Peyer's patch (tissue), 4 donors: ENCODE data around the gene PPM1E.

Source experiments
- POLR2A ChIP-seq, 2 donors: fragments of 450-650 bp; IDR thresholded peaks; one replicate each; pipeline ENCODE4 v1.5.1; 2017; ENCODE audit warnings: antibody characterized with exemption in 2 of 2, mild to moderate bottlenecking in 2 of 2, moderate library complexity in 2 of 2
- TF ChIP-seq, protein P1 (sequence below), 6 experiments: fragments of 450-650 bp in 4 of 6; fragments of 200-600 bp in 2 of 6; sonication (generic) in 1 of 6; IDR thresholded peaks; one replicate each; pipeline ENCODE4 v1.5.1; 2017 to 2019; ENCODE audit warnings: antibody characterized with exemption in 6 of 6, mild to moderate bottlenecking in 3 of 6, moderate library complexity in 1 of 6

DNA sequence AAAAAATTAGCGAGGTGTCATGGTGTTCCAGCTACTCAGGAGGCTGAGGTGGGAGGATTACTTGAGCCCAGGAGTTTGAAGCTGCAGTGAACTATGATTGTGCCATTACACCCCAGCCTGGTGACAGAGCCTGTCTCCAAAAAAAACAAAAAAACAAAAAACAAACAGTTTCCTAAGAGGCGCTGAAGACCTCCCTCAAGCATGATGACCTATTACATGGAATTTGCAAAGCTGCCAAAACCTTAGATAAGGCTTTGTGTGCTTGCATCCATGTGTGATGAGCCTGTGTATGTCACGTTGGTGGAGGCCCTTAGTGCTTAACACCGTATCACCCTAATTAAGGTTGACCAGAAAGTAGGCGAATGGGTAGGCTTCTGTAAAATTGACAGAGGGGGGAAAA, 143.5 kb downstream of the PPM1E start:
- TF ChIP-seq, protein P1, sequence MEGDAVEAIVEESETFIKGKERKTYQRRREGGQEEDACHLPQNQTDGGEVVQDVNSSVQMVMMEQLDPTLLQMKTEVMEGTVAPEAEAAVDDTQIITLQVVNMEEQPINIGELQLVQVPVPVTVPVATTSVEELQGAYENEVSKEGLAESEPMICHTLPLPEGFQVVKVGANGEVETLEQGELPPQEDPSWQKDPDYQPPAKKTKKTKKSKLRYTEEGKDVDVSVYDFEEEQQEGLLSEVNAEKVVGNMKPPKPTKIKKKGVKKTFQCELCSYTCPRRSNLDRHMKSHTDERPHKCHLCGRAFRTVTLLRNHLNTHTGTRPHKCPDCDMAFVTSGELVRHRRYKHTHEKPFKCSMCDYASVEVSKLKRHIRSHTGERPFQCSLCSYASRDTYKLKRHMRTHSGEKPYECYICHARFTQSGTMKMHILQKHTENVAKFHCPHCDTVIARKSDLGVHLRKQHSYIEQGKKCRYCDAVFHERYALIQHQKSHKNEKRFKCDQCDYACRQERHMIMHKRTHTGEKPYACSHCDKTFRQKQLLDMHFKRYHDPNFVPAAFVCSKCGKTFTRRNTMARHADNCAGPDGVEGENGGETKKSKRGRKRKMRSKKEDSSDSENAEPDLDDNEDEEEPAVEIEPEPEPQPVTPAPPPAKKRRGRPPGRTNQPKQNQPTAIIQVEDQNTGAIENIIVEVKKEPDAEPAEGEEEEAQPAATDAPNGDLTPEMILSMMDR (IDR thresholded peaks at IDR 0.05): no peak
- no peak for TF ChIP-seq POLR2A (IDR thresholded peaks at IDR 0.05)
